H4 (cell line): ENCODE data around the gene BCL2L15. TPM values are rescaled to one million over a fixed set of nuclear protein-coding genes. Genes with fewer than 3 reads are reported as not detected.

ENCODE experiments used
- DNase-seq: peaks from one replicate; pipeline ENCODE4 v3.0.0-alpha.2; 2015; ENCODE audit warnings: low spot score
- total RNA-seq: library from RNA; depleted of rRNA; stranded (reverse); fragments of >200 nt; shearing (Covaris generic); gene quantifications from 2 replicates; pipeline ENCODE4 v1.2.3, GENCODE V29; 2014; rRNA removed

Gene BCL2L15
- total RNA-seq, result not detected in 2 replicates

GRCh38 chr1:113887402-113888175 lies at the start of gene BCL2L15:
TSS of gene BCL2L15 (minus strand) at chr1:113887581. CDS start at chr1:113887375, 206 bp downstream.
- no peak for DNase-seq

GRCh38 chr1:113937146-113937545 lies 49.8 kb upstream of the BCL2L15 start:
- DNase-seq, result no peak

- no peak for DNase-seq
These were observed 48.6 kb upstream of the BCL2L15 start for GRCh38 chr1:113935970-113936369.

GRCh38 chr1:113935176-113935575 lies 47.8 kb upstream of the BCL2L15 start:
- no peak for DNase-seq

GRCh38 chr1:113934511-113935055 lies 47.2 kb upstream of the BCL2L15 start:
- DNase-seq, result no peak

GRCh38 chr1:113934006-113934405 lies 46.6 kb upstream of the BCL2L15 start:
- no peak for DNase-seq

GRCh38 chr1:113931451-113931851 lies 44.1 kb upstream of the BCL2L15 start:
- DNase-seq, result peak; percentile 80

- peak; percentile 49 for DNase-seq
These were observed 43.2 kb upstream of the BCL2L15 start for GRCh38 chr1:113930499-113931161.

- no peak for DNase-seq
These were observed 42.5 kb upstream of the BCL2L15 start for GRCh38 chr1:113929750-113930498.

- peak; percentile 64 for DNase-seq
These were observed 41.8 kb upstream of the BCL2L15 start, which contains the start of gene HIPK1 for GRCh38 chr1:113928941-113929749. TSS of gene HIPK1 (plus strand) at chr1:113929324.

GRCh38 chr1:113928187-113928930 lies 41.0 kb upstream of the BCL2L15 start:
- DNase-seq, result no peak

- no peak for DNase-seq
These were observed 37.1 kb upstream of the BCL2L15 start for GRCh38 chr1:113924473-113924872.

GRCh38 chr1:113922957-113923356 lies 35.6 kb upstream of the BCL2L15 start:
- no peak for DNase-seq

GRCh38 chr1:113918243-113918642 lies 30.9 kb upstream of the BCL2L15 start:
- DNase-seq, result no peak

- no peak for DNase-seq
These were observed 30.2 kb upstream of the BCL2L15 start for GRCh38 chr1:113917400-113918082.

- DNase-seq, result no peak
These were observed 29.6 kb upstream of the BCL2L15 start for GRCh38 chr1:113916974-113917373.

GRCh38 chr1:113913887-113914664 lies 26.7 kb upstream of the BCL2L15 start:
- no peak for DNase-seq

GRCh38 chr1:113913312-113913668 lies 25.9 kb upstream of the BCL2L15 start:
- DNase-seq, result no peak
